Right renal cortex interstitium (tissue), 3 donors: ENCODE measurements around the gene PLEK. TPM values are rescaled to one million over a fixed set of nuclear protein-coding genes. Genes with fewer than 3 reads are reported as not detected.
"Not testable (repeated sequence)": the region's sequence is repeated elsewhere in the genome, so short reads cannot be mapped to it uniquely, and the experiment has no call there.

ENCODE experiments used
- DNase-seq, 3 donors: peaks; one replicate each; pipeline ENCODE4 v3.0.0-alpha.2; 2013; ENCODE audit warnings: low read depth in 3 of 3, low spot score in 2 of 3
- polyA plus RNA-seq, 3 donors: library from polyadenylated mRNA; unstranded; fragments of 120-200 nt; gene quantifications; one replicate each; pipeline ENCODE4 v1.2.1, GENCODE V29; 2013; ENCODE audit not compliant: insufficient read length in 3 of 3

The PLEK gene
- 1 to 10 TPM; 6.9 to 10.0 (median 7.4) TPM for polyA plus RNA-seq

- DNase-seq: no peak
These were observed at the start of gene PLEK for GRCh38 chr2:68365087-68365486. PLEK (plus strand) TSS chr2:68365282; CDS start chr2:68365352, 70 bp downstream.

GRCh38 chr2:68316111-68316510 lies 49.0 kb upstream of the PLEK start:
- no peak for DNase-seq

GRCh38 chr2:68317971-68318913 lies 46.8 kb upstream of the PLEK start:
- peak in 1 of 3 donors; percentile 1 for DNase-seq

GRCh38 chr2:68318914-68319397 lies 46.1 kb upstream of the PLEK start:
- DNase-seq: peak in 1 of 3 donors; percentile 12

GRCh38 chr2:68319398-68320117 lies 45.5 kb upstream of the PLEK start, which contains the start of gene CNRIP1:
CNRIP1 (minus strand) TSS chr2:68319949; CDS start chr2:68319400, 549 bp downstream.
- peak; percentile 50 to 59 (median 55) for DNase-seq

- DNase-seq: peak in 2 of 3 donors; percentile 27 to 51
These were observed 44.9 kb upstream of the PLEK start for GRCh38 chr2:68320118-68320641.

- no peak for DNase-seq
These were observed 40.0 kb upstream of the PLEK start for GRCh38 chr2:68325056-68325455.

GRCh38 chr2:68328901-68329300 lies 36.2 kb upstream of the PLEK start:
- no peak for DNase-seq

- no peak for DNase-seq
These were observed 34.4 kb upstream of the PLEK start for GRCh38 chr2:68330691-68331090.

GRCh38 chr2:68333009-68333408 lies 32.1 kb upstream of the PLEK start:
- DNase-seq: no peak

GRCh38 chr2:68333931-68334330 lies 31.2 kb upstream of the PLEK start:
- DNase-seq: no peak

- no peak for DNase-seq
These were observed 28.9 kb upstream of the PLEK start for GRCh38 chr2:68336192-68336591.

GRCh38 chr2:68340226-68341061 lies 24.6 kb upstream of the PLEK start:
- no peak for DNase-seq

GRCh38 chr2:68341062-68341329 lies 24.1 kb upstream of the PLEK start:
- no peak for DNase-seq

- no peak for DNase-seq
These were observed 23.5 kb upstream of the PLEK start for GRCh38 chr2:68341583-68341982.

GRCh38 chr2:68342470-68342869 lies 22.6 kb upstream of the PLEK start:
- DNase-seq: no peak

GRCh38 chr2:68344031-68344430 lies 21.1 kb upstream of the PLEK start:
- DNase-seq: no peak

- no peak for DNase-seq
These were observed 19.8 kb upstream of the PLEK start for GRCh38 chr2:68345129-68345875.

GRCh38 chr2:68349091-68349490 lies 16.0 kb upstream of the PLEK start:
- not testable (repeated sequence) for DNase-seq

GRCh38 chr2:68351997-68352396 lies 13.1 kb upstream of the PLEK start:
- no peak for DNase-seq
